K562 (cell line): ENCODE measurements around the gene BMP15.

Experiments
- EZH2 ChIP-seq: IDR thresholded peaks from 2 replicates; pipeline ENCODE4 v1.6.1; 2012; ENCODE audit warnings: low read depth, mild to moderate bottlenecking, inconsistent platforms, low read length, borderline replicate concordance
- GABPA ChIP-seq: fragments of 200-800 bp; sonication (Bioruptor generic); conservative IDR thresholded peaks from 2 replicates; pipeline ENCODE4 v1.6.1; 2016; ENCODE audit warnings: low read depth, missing genetic modification characterization, missing compliant biosample characterization
- ILK ChIP-seq: fragments of 450-650 bp; IDR thresholded peaks from 2 replicates; pipeline ENCODE4 v1.6.1; 2016; ENCODE audit warnings: missing genetic modification characterization, low read depth, mild to moderate bottlenecking, missing compliant biosample characterization, moderate library complexity, borderline replicate concordance
- KDM5B ChIP-seq: fragments of 200-600 bp; sonication (generic); IDR thresholded peaks from 2 replicates; pipeline ENCODE4 v1.6.1; 2012; ENCODE audit warnings: low read depth, mild to moderate bottlenecking, moderate library complexity, low read length, control low read depth, inconsistent platforms; ENCODE audit not compliant: insufficient replicate concordance
- NFRKB ChIP-seq: fragments of 450-650 bp; IDR thresholded peaks from 2 replicates; pipeline ENCODE4 v1.6.1; 2016; ENCODE audit warnings: low read depth
- PURB ChIP-seq: sonication (generic); formaldehyde crosslinking; IDR thresholded peaks from 2 replicates; pipeline ENCODE4 v1.9.0; 2021; ENCODE audit warnings: low read depth, mild to moderate bottlenecking, missing genetic modification reagents
- TCF7 ChIP-seq: sonication (generic); IDR thresholded peaks from 2 replicates; pipeline ENCODE4 v1.6.1; 2016; ENCODE audit warnings: antibody characterized with exemption, borderline replicate concordance
- TF ChIP-seq, protein P1 (sequence below), 3 experiments: IDR thresholded peaks in 2 of 3; conservative IDR thresholded peaks in 1 of 3; 2 replicates each; pipeline ENCODE4 v1.5.1; 2011 to 2012; ENCODE audit warnings: low read length in 3 of 3, mild to moderate bottlenecking in 3 of 3, control low read depth in 2 of 3, improper control_type of control experiment in 1 of 3, inconsistent platforms in 1 of 3, low read depth in 1 of 3, mixed read lengths in 1 of 3, moderate library complexity in 1 of 3; ENCODE audit not compliant: insufficient read depth in 2 of 3
- TF ChIP-seq, protein P2 (sequence below): fragments of 250-450 bp; sonication (Bioruptor Pico); IDR thresholded peaks from 2 replicates; pipeline ENCODE4 v1.8.0; 2021; ENCODE audit warnings: moderate library complexity, mild to moderate bottlenecking, inconsistent platforms

DNA sequence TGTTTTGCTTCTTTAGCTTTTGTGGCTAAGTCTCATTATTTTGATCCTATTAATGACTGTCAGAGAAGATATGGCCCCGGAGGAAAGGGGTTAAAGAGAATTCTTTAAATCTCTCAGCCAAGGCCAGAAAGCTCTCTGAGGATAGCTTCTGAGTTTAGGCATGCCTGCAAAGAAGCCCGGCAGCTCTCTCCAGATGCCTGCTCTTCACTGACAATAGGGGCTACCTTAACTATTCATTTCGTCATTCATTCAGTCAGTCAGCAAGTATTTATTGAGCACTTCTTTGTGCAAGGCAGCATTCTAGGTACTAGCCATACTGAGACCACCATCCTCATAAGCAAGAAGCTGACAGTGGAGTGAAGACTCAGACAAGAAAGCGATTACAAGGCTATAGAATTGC lies 34.0 kb upstream of the BMP15 start:
- TF ChIP-seq ILK (no peak), EZH2 (no peak), PURB (CRISPR knock-in tag) (no peak), NFRKB (no peak), TCF7 (no peak), GABPA (no peak), KDM5B (no peak)
- TF ChIP-seq, protein P1, sequence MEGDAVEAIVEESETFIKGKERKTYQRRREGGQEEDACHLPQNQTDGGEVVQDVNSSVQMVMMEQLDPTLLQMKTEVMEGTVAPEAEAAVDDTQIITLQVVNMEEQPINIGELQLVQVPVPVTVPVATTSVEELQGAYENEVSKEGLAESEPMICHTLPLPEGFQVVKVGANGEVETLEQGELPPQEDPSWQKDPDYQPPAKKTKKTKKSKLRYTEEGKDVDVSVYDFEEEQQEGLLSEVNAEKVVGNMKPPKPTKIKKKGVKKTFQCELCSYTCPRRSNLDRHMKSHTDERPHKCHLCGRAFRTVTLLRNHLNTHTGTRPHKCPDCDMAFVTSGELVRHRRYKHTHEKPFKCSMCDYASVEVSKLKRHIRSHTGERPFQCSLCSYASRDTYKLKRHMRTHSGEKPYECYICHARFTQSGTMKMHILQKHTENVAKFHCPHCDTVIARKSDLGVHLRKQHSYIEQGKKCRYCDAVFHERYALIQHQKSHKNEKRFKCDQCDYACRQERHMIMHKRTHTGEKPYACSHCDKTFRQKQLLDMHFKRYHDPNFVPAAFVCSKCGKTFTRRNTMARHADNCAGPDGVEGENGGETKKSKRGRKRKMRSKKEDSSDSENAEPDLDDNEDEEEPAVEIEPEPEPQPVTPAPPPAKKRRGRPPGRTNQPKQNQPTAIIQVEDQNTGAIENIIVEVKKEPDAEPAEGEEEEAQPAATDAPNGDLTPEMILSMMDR (IDR thresholded peaks at IDR 0.05 in 2 of 3, conservative IDR thresholded peaks at IDR 0.05 in 1 of 3; ENCODE audit: insufficient read depth in 2 of 3, low read depth in 1 of 3, low read length in 3 of 3): no peak
- TF ChIP-seq, protein P2, sequence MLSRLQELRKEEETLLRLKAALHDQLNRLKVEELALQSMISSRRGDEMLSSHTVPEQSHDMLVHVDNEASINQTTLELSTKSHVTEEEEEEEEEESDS (CRISPR knock-in tag): no peak
